ENCODE results near the gene KCNMB4. TPM values are rescaled to one million over a fixed set of nuclear protein-coding genes. Genes with fewer than 3 reads are reported as not detected.

The KCNMB4 gene
- total and polyA plus RNA-seq, 4 experiments from 2014 or later = 0.34 to 1.1 (median 0.58) TPM

GRCh38 chr12:70332236-70332635 lies 33.9 kb upstream of the KCNMB4 start:
- Mint-ChIP-seq H3K36me3 (peaks cover 38 to 43% of the 10 kb centered on the region in 2 donors), H3K4me3 (no peak overlapping the region), H3K27me3 (no peaks in the 10 kb centered on the region), H3K9me3 (no peaks in the 10 kb centered on the region), H3K27ac (peak overlapping the region in 4 of 7 donors; percentile 1 to 81 (median 18)), H3K4me1 (peaks cover 20 to 30% (median 27%) of the 10 kb centered on the region in 4 donors)
- H3K27me3 ChIP-seq (ENCODE audit: insufficient read depth, low read length) = no peaks in the 10 kb centered on the region
- POLR2A ChIA-PET (ENCODE audit: partially characterized antibody) = interaction anchor here (1.0 kb wide), 1 partner anchor 26 kb away, joined by 3 read pairs; no protein-coding TSS in a partner anchor
- H3K4me3 ChIP-seq (ENCODE audit: low read length in 2 of 2) = no peak overlapping the region
- CTCF ChIA-PET (ENCODE audit: partially characterized antibody) = no interaction called here
- no peak overlapping the region for H3K27ac ChIP-seq (ENCODE audit: low read depth, low read length)
- DNase-seq = no peak
- H3K36me3 ChIP-seq (ENCODE audit: insufficient read depth, low read length) = peaks cover 17% of the 10 kb centered on the region
- intact Hi-C loops (cut with micrococcal nuclease) = no loop called here
- H3K9me3 ChIP-seq (ENCODE audit: control insufficient read depth in 1 of 2, low read length in 2 of 2) = no peaks in the 10 kb centered on the region
- H3K4me1 ChIP-seq (ENCODE audit: insufficient read depth, low read length) = peaks cover 3% of the 10 kb centered on the region

GRCh38 chr12:70334742-70335141 lies 31.3 kb upstream of the KCNMB4 start:
- ChIA-PET CTCF (ENCODE audit: partially characterized antibody) (interaction anchor here (1.3 kb wide), 1 partner anchor 11 kb away, joined by 3 read pairs; no protein-coding TSS in a partner anchor), POLR2A (ENCODE audit: partially characterized antibody) (no interaction called here)
- no peak overlapping the region for H3K27ac ChIP-seq (ENCODE audit: low read depth, low read length)
- Mint-ChIP-seq H3K27me3 (no peaks in the 10 kb centered on the region), H3K4me3 (no peak overlapping the region), H3K36me3 (peaks cover 43 to 54% of the 10 kb centered on the region in 2 donors), H3K4me1 (peaks cover 13 to 22% (median 15%) of the 10 kb centered on the region in 4 donors), H3K27ac (no peak overlapping the region), H3K9me3 (no peaks in the 10 kb centered on the region)
- H3K4me1 ChIP-seq (ENCODE audit: insufficient read depth, low read length) = peaks cover 3% of the 10 kb centered on the region
- no peaks in the 10 kb centered on the region for H3K27me3 ChIP-seq (ENCODE audit: insufficient read depth, low read length)
- DNase-seq = no peak
- no peak overlapping the region for H3K4me3 ChIP-seq (ENCODE audit: low read length in 2 of 2)
- no peaks in the 10 kb centered on the region for H3K9me3 ChIP-seq (ENCODE audit: control insufficient read depth in 1 of 2, low read length in 2 of 2)
- intact Hi-C loops (cut with micrococcal nuclease) = no loop called here
- H3K36me3 ChIP-seq (ENCODE audit: insufficient read depth, low read length) = peaks cover 25% of the 10 kb centered on the region

GRCh38 chr12:70338531-70338930 lies 27.6 kb upstream of the KCNMB4 start:
- no peak overlapping the region for H3K4me3 Mint-ChIP-seq
- Histone ChIP-seq H3K4me1 (ENCODE audit: insufficient read depth, low read length) (no peaks in the 10 kb centered on the region), H3K27ac (ENCODE audit: low read depth, low read length) (no peak overlapping the region), H3K36me3 (ENCODE audit: insufficient read depth, low read length) (peaks cover 38% of the 10 kb centered on the region), H3K9me3 (ENCODE audit: control insufficient read depth in 1 of 2, low read length in 2 of 2) (no peaks in the 10 kb centered on the region), H3K27me3 (ENCODE audit: insufficient read depth, low read length) (no peaks in the 10 kb centered on the region), H3K4me3 (ENCODE audit: low read length in 2 of 2) (no peak overlapping the region)
- no peaks in the 10 kb centered on the region for H3K27me3 Mint-ChIP-seq
- no peak for DNase-seq
- ChIA-PET CTCF (ENCODE audit: partially characterized antibody) (interaction anchor here (1.3 kb wide), 1 partner anchor 11 kb away, joined by 3 read pairs; no protein-coding TSS in a partner anchor), POLR2A (ENCODE audit: partially characterized antibody) (interaction anchor here (0.9 to 1.7 kb wide), 2 partner anchors 31 to 95 kb away, joined by 3 read pairs; no protein-coding TSS in a partner anchor)
- intact Hi-C loops (cut with micrococcal nuclease) = no loop called here
- H3K36me3 Mint-ChIP-seq = peaks cover 52 to 67% of the 10 kb centered on the region in 2 donors
- H3K9me3 Mint-ChIP-seq = no peaks in the 10 kb centered on the region
- H3K4me1 Mint-ChIP-seq = peaks cover 0 to 8% (median 1%) of the 10 kb centered on the region in 4 donors
- H3K27ac Mint-ChIP-seq = no peak overlapping the region

GRCh38 chr12:70351076-70351475 lies 15.0 kb upstream of the KCNMB4 start:
- H3K4me1 ChIP-seq (ENCODE audit: insufficient read depth, low read length) = no peaks in the 10 kb centered on the region
- CTCF ChIA-PET (ENCODE audit: partially characterized antibody) = no interaction called here
- H3K27ac ChIP-seq (ENCODE audit: low read depth, low read length) = no peak overlapping the region

DNA sequence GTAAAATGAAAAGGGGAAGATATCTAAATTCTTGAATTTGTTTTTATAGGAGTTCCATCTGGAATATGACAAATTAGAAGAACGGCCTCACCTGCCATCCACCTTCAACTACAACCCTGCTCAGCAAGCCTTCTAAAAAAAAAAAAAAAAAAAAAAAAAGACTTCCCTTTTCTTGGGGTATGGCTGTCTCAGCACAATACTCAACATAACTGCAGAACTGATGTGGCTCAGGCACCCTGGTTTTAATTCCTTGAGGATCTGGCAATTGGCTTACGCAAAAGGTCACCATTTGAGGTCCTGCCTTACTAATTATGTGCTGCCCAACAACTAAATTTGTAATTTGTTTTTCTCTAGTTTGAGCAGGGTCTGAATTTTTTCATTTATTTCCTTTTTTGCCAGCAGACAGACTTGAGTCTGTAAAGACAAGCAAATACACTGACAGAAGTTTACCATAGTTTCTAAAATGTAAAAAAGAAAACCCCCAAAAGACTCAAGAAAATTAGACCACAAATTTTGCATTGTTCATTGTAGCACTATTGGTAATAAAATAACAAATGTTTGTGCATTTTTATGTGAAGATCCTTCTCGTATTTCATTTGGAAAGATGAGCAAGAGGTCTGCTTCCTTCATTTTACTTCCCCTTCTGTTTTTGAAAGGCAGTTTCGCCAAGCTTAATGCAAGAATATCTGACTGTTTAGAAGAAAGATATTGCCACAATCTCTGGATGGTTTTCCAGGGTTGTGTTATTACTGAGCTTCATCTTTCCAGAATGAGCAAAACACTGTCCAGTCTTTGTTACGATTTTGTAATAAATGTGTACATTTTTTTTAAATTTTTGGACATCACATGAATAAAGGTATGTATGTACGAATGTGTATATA lies 12.1 kb upstream of the KCNMB4 start:
- Mint-ChIP-seq H3K4me3 (no peak overlapping the region), H3K4me1 (peaks cover 0 to 2% (median under 1%) of the 10 kb centered on the region in 4 donors), H3K36me3 (peaks cover 18 to 21% of the 10 kb centered on the region in 2 donors), H3K27me3 (no peaks in the 10 kb centered on the region), H3K27ac (no peak overlapping the region), H3K9me3 (no peaks in the 10 kb centered on the region)
- no peaks in the 10 kb centered on the region for H3K9me3 ChIP-seq (ENCODE audit: control insufficient read depth in 1 of 2, low read length in 2 of 2)
- H3K4me1 ChIP-seq (ENCODE audit: insufficient read depth, low read length) = no peaks in the 10 kb centered on the region
- CTCF ChIA-PET (ENCODE audit: partially characterized antibody) = no interaction called here
- no peak for DNase-seq
- POLR2A ChIA-PET (ENCODE audit: partially characterized antibody) = no interaction called here
- no peak overlapping the region for H3K27ac ChIP-seq (ENCODE audit: low read depth, low read length)
- H3K27me3 ChIP-seq (ENCODE audit: insufficient read depth, low read length) = no peaks in the 10 kb centered on the region
- intact Hi-C loops (cut with micrococcal nuclease) = no loop called here
- no peaks in the 10 kb centered on the region for H3K36me3 ChIP-seq (ENCODE audit: insufficient read depth, low read length)
- H3K4me3 ChIP-seq (ENCODE audit: low read length in 2 of 2) = no peak overlapping the region

More at GRCh38 chr12:70351076-70351475, 15.0 kb upstream of the KCNMB4 start:
- H3K4me3 Mint-ChIP-seq = no peak overlapping the region
- H3K9me3 Mint-ChIP-seq = no peaks in the 10 kb centered on the region
- no peak overlapping the region for H3K27ac Mint-ChIP-seq
- intact Hi-C loops (cut with micrococcal nuclease) = no loop called here
- Histone ChIP-seq H3K9me3 (ENCODE audit: control insufficient read depth in 1 of 2, low read length in 2 of 2) (no peaks in the 10 kb centered on the region), H3K27me3 (ENCODE audit: insufficient read depth, low read length) (no peaks in the 10 kb centered on the region), H3K36me3 (ENCODE audit: insufficient read depth, low read length) (no peaks in the 10 kb centered on the region), H3K4me3 (ENCODE audit: low read length in 2 of 2) (no peak overlapping the region)
- no peaks in the 10 kb centered on the region for H3K4me1 Mint-ChIP-seq
- DNase-seq = no peak
- H3K27me3 Mint-ChIP-seq = no peaks in the 10 kb centered on the region
- POLR2A ChIA-PET (ENCODE audit: partially characterized antibody) = no interaction called here
- H3K36me3 Mint-ChIP-seq = peaks cover 25 to 29% of the 10 kb centered on the region in 2 donors

- H3K27me3 Mint-ChIP-seq = no peaks in the 10 kb centered on the region
- no peaks in the 10 kb centered on the region for H3K36me3 ChIP-seq (ENCODE audit: insufficient read depth, low read length)
- no peak overlapping the region for H3K4me3 ChIP-seq (ENCODE audit: low read length in 2 of 2)
- no peak overlapping the region for H3K4me3 Mint-ChIP-seq
- H3K36me3 Mint-ChIP-seq = peaks cover 18 to 21% of the 10 kb centered on the region in 2 donors
- H3K9me3 Mint-ChIP-seq = no peaks in the 10 kb centered on the region
- no peak overlapping the region for H3K27ac ChIP-seq (ENCODE audit: low read depth, low read length)
- H3K4me1 Mint-ChIP-seq = peaks cover 0 to 2% (median under 1%) of the 10 kb centered on the region in 4 donors
- intact Hi-C loops (cut with micrococcal nuclease) = no loop called here
- POLR2A ChIA-PET (ENCODE audit: partially characterized antibody) = no interaction called here
- peak overlapping the region in 2 of 7 donors; percentile 72 to 73 for H3K27ac Mint-ChIP-seq
- H3K9me3 ChIP-seq (ENCODE audit: control insufficient read depth in 1 of 2, low read length in 2 of 2) = no peaks in the 10 kb centered on the region
- no peaks in the 10 kb centered on the region for H3K27me3 ChIP-seq (ENCODE audit: insufficient read depth, low read length)
- H3K4me1 ChIP-seq (ENCODE audit: insufficient read depth, low read length) = no peaks in the 10 kb centered on the region
- CTCF ChIA-PET (ENCODE audit: partially characterized antibody) = no interaction called here
- no peak for DNase-seq
These were observed 11.3 kb upstream of the KCNMB4 start for GRCh38 chr12:70354787-70355186.

DNA sequence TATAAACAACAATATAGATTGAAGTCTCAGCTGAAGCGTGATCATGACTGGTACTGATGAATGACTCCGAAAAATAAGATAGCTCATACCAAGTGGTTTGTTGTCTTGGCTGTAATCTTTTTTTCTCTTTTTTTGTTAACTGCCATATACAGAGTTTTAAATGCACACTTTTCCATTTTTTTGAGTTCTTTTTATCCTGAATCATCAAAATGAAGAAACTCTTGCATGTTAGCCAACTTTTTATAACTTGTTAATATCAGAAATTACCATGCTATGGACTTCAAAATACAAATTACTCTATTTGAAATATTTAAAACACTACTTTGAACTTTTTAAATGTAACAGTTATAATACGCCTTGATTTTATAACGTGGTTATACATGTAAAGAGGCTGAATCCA lies 10.1 kb upstream of the KCNMB4 start:
- H3K36me3 ChIP-seq (ENCODE audit: insufficient read depth, low read length) = no peaks in the 10 kb centered on the region
- POLR2A ChIA-PET (ENCODE audit: partially characterized antibody) = interaction anchor here (1.3 kb wide), 1 partner anchor 11 kb away, joined by 5 read pairs; no protein-coding TSS in a partner anchor

More for the DNA sequence above, 10.1 kb upstream of the KCNMB4 start:
- no peaks in the 10 kb centered on the region for H3K9me3 Mint-ChIP-seq
- H3K4me3 Mint-ChIP-seq = no peak overlapping the region
- peaks cover 0 to 2% (median under 1%) of the 10 kb centered on the region in 4 donors for H3K4me1 Mint-ChIP-seq
- Histone ChIP-seq H3K4me1 (ENCODE audit: insufficient read depth, low read length) (no peaks in the 10 kb centered on the region), H3K9me3 (ENCODE audit: control insufficient read depth in 1 of 2, low read length in 2 of 2) (no peaks in the 10 kb centered on the region), H3K27ac (ENCODE audit: low read depth, low read length) (no peak overlapping the region), H3K27me3 (ENCODE audit: insufficient read depth, low read length) (no peaks in the 10 kb centered on the region), H3K4me3 (ENCODE audit: low read length in 2 of 2) (no peak overlapping the region)
- H3K27ac Mint-ChIP-seq = no peak overlapping the region
- H3K36me3 Mint-ChIP-seq = peaks cover 18 to 21% of the 10 kb centered on the region in 2 donors
- DNase-seq = no peak
- no peaks in the 10 kb centered on the region for H3K27me3 Mint-ChIP-seq
- intact Hi-C loops (cut with micrococcal nuclease) = no loop called here
- CTCF ChIA-PET (ENCODE audit: partially characterized antibody) = no interaction called here
